ENCODE data around the gene SMIM30.
A peak's percentile ranks its signal among the peaks of the same experiment; 100 is the strongest.
"Not testable (repeated sequence)": the region's sequence is repeated elsewhere in the genome, so short reads cannot be mapped to it uniquely, and the experiment has no call there.

The SMIM30 gene, protein sequence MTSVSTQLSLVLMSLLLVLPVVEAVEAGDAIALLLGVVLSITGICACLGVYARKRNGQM

DNA sequence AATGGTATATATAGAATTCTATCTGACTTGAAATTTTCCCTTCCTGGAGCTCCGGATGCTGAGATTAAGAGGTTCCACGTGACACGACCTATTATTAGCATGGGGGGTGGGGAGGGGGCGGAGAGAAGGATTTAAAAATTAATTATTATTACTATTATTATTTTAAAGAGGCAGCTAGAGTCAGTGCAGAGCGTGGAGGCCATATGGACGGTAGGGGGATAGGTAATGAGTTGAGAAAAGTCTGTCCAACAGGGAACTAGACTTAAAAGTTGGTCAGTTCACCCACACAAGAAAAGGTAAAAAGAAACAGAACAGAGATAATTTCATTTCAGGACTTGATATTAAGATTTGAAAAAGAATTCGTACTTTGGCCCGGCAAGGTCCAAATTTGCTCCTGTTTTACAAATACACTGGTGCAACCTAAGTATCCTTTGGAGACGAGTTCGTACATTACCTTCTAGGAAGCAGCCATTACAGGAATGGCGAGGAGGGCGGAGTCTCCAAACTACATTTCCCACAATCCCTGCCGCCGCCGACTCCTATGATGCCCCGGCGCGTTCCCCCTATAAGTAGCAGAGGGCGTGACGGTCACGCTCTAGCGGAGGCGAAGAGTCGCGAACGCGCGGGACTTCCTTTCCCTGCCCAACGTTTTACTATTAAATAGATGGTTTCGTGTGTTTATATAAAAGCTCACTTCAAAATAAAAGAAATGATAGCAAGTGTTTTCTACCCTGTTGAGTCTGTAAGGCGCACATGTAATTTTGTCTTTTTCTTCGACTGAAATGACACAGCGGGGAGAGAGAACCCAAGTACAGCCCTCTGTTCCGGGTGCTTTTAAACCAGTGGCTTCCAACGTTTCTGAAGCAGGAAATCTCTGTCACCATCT, at the start of gene SMIM30:
Gene SMIM30 (minus strand): TSS at position 481 of the 886 bp plus-strand sequence. CDS start 976 bp downstream, outside the sequence.
- peak; percentile 83 for DNase-seq (ENCODE audit: low read depth)

GRCh38 chr7:113166176-113166575, 47.8 kb upstream of the SMIM30 start:
- DNase-seq (ENCODE audit: low read depth), result not testable (repeated sequence)

GRCh38 chr7:113161050-113161449, 42.7 kb upstream of the SMIM30 start:
- DNase-seq (ENCODE audit: low read depth), result no peak

- DNase-seq (ENCODE audit: low read depth), result peak; percentile 20
Observed at GRCh38 chr7:113159746-113160339, 41.5 kb upstream of the SMIM30 start.

GRCh38 chr7:113158756-113159155, 40.4 kb upstream of the SMIM30 start:
- DNase-seq (ENCODE audit: low read depth), result no peak

- no peak for DNase-seq (ENCODE audit: low read depth)
Observed at GRCh38 chr7:113154117-113154516, 35.8 kb upstream of the SMIM30 start.

- no peak for DNase-seq (ENCODE audit: low read depth)
Observed at GRCh38 chr7:113144817-113145216, 26.5 kb upstream of the SMIM30 start.

- DNase-seq (ENCODE audit: low read depth), result no peak
Observed at GRCh38 chr7:113143486-113144257, 25.3 kb upstream of the SMIM30 start.

GRCh38 chr7:113142385-113143119, 24.2 kb upstream of the SMIM30 start:
- DNase-seq (ENCODE audit: low read depth), result no peak

DNA sequence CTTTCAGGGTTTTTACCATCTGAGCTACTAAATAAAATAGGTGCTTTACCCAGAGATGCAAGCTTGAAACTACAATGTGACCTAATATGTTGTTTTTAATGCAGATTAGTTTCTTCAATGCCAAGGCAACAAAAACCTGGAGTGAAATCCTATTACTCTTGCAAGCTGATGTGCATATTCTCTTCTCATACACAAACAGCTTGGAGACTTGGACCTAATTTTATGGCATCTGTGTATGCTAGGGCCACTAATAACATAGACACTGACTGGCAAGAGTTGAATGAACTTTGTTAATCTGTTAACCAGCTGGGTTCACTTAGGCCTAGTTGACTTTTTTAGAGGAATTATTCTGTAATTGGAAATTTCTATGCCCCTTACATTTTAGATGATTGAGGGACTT, 23.4 kb upstream of the SMIM30 start:
- DNase-seq (ENCODE audit: low read depth), result no peak

DNA sequence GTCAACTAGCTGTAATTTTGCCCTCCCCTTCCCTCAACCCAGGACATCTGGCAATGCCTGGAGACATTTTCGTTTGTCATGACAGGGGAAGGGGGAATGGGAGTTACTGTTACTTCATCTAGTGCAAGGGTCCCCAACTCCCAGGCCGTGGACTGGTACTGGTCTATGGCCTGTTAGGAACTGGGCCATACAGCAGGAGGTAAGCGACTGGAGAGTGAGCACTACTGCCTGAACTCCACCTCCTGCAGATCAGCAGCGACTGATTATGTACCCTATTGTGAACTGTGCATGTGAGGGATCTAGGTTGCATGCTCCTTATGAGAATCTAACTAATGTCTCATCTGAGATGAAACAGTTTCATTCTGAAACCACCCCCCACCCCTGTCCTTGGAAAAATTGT, 22.6 kb upstream of the SMIM30 start:
- no peak for DNase-seq (ENCODE audit: low read depth)

DNA sequence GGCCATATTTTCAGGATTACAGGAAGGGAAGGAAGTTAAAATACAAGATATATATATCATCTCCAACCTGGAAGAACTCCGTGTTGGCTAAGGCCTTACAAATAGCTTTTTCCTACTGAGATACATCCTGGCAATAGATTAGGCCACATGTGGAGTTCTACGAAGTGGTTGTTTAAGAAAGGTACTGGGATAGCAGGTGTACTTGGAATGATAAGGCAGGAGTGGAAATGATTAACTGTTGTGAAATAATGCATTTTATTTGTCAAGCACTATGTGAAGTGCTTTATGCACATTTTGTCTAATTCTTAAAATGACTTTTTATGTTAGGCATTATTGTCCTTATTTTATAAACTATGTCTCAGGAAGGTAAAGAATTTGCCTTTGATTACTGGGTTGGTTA, 18.9 kb upstream of the SMIM30 start:
- no peak for DNase-seq (ENCODE audit: low read depth)

- no peak for DNase-seq (ENCODE audit: low read depth)
Observed at GRCh38 chr7:113134025-113134424, 15.7 kb upstream of the SMIM30 start.

DNA sequence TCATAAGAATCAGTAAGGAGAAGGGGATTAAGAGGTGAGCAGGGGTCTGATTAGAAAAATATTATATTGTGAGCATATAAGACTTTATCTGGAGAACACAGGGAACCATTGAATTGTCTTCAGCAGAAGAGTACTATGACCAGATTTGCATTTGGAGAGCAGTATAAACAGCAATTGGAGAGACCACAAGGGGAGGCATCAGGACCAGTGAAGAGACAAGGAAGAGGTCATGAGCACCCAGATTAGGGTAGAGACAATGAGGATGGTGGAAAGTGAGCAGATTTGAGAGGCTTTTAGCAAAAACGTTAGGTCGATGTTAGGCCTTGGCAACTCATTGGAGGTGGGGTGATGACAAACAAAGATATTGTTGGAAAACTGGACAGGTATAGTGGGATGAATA, 13.0 kb upstream of the SMIM30 start:
- DNase-seq (ENCODE audit: low read depth), result no peak

DNA sequence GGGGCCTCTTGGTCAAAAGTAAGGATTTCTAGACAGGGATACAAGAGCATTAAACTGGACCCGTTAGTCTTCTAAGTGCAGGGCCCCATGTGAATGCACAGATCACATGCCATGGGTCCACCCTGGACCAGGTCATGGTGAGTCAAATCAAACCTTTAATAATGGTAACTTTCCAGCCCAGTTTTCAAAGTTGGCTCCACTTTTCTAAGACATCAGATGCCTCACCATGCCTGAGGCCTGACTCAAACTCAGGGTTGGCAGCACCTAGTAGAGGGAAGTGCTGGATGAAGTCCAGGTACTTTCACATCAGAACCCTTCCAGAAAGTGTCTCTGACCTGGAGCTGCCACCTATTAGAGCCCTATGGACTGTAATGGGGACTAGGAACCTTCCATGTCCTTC, 9.7 kb upstream of the SMIM30 start:
- no peak for DNase-seq (ENCODE audit: low read depth)

DNA sequence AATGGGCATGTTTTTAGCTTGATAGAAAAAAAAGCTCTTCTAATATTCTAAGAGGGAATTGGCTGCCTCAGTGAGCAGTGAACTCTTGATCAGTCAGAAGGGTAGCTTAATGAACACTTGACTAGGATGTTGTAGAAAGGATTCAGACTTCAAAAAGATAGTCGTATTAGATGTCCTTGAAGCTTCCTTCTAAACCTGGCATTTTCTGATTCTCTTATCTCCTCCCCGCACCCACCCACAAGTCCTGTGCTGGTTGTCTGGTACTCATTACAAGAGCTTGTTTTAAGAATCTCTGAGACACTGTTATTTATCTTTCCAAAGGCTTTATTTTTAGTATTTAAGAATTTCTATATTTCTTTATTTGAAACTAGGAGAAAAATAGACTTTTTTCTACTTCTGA, 7.4 kb upstream of the SMIM30 start:
- no peak for DNase-seq (ENCODE audit: low read depth)

DNA sequence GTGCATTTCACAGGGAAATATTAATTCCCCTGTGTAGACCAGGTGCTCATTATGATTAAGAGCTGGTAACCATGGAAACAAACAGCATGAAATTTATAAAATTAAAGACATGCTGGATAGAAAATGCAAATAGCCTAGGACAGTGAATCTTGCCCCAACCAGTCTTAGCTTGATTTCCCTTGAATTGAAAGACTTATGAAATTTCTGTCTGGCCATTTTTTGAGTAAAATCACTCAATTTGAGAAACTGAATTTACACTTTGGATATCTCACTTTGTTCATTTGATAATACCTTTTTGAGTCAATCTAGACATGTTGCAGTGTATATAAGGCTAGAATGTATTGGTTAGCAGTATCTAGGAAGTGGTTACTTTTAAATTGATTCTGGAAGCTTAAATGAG, 4.4 kb upstream of the SMIM30 start:
- DNase-seq (ENCODE audit: low read depth), result no peak

DNA sequence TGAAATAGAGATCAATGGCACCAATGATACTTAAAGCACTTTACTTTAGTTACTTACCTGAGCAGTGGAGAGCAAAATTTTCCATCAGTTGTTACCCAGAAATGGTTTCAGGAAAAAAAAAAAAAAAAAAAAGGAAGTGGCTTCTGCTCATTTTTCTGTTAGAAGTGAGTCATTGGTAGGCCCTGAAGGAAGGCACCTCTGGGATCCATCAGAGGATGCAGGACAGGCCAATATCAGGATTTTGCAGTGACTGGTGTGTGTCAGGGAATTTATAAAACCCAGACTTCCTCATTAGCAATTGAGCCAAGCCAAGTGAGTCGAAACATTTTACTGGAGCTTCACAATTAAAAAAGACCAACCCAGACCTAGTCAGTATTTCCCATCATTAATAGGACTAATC, 2.3 kb upstream of the SMIM30 start:
- no peak for DNase-seq (ENCODE audit: low read depth)

DNA sequence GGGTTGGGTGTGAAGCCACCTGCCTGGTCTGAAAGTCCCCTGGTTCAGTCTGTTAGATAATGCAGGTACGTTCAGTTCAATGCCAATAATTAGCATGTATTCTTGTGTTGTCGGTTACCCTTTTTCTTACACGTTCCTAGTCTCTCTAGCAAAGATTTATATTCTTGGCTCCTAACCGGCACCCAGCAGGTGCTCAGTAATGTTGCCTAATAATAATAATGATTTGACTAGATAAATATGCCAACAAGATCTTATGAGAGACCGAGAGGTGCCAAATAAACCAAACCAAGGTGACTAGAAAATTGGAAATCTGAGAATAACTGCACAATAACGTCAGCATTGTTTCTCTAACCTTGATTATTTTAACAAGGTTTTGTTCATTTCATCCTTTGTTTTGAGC, 1.1 kb upstream of the SMIM30 start:
- no peak for DNase-seq (ENCODE audit: low read depth)

DNA sequence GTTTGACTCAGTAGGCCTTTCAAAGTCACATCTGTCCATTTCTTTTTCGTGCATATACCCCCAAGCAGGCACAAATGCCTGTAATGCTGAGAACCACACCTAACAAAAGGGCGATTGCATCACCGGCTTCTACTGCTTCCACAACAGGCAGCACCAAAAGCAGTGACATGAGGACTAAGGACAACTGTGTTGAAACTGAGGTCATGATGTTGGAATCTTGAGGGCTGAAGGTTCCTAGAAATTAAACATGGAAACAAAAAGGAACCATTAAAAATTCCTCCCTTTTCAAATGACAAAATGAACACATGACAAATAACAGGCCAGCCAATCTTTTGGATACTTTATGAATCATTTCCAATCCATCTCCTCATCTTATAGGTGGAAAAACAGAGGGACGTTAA, 980 bp downstream of the SMIM30 start:
- DNase-seq (ENCODE audit: low read depth), result not testable (repeated sequence)

DNA sequence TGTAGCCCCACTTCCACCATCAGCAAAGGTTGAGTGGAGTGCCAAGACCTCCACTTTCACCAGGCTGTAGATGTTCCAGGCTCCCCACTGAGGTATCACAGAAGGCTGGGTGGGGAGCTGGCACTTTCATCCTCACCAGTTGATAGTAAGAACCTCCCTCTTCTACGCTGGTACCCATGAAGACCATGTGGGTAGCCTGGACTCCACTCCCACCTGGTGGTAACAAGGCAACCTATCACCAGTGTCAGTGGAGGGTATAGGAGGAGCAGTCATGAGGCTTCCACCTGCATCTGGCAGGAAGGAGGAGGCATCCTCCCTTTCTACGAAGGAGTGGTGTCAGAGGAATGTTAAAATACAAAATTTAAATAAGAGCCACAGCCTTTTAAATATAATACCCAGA, 4.4 kb downstream of the SMIM30 start:
- no peak for DNase-seq (ENCODE audit: low read depth)

DNA sequence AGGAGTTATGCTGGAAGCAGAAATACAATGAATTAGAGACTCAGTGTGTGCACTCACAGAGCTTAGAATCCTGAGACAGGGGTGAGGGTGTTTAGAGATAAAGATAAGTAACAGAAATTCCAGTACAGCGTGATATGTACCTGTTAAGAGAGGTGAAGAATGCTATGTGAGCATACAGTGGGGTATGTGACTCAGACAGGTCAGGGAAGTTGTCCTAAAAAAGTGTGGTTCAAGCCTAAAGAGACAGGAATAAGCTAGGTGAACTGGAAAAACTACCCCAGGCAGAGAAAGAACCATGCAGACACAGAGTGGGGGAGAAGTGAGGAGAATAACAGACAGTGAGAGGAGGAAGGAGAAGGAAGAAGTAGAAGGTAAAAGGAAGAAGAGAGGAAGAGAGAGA, 8.6 kb downstream of the SMIM30 start:
- no peak for DNase-seq (ENCODE audit: low read depth)
